HG03571 (cell line): ENCODE data around the gene DGKG.

Experiments used
- ATAC-seq: cut with Tn5 transposase; IDR thresholded peaks from one replicate; pipeline ENCODE4 v1.9.1; 2021; ENCODE audit not compliant: unreplicated experiment

DGKG gene

GRCh38 chr3:186216900-186217819 is 144.9 kb downstream of the DGKG start:
- no peak for ATAC-seq

DNA sequence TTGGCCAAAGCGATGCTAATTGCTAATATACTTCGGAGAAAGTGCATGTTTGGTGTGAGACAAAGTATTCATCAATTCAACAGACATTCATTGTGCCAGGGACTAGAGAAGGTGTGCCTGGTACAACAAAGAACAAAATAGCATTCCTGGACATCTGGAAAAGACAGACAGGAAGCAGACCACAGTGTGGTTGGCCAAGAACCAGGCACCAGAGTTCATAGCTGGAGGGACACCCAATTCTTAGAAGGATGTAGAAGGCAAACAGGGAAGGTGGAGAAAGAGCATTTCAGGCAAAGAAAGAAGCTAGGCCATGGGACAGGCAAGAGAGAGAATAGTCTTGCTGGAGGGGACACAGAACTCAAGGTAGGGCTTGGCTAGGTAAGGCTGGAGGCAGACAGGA is 147.4 kb downstream of the DGKG start:
- no peak for ATAC-seq

DNA sequence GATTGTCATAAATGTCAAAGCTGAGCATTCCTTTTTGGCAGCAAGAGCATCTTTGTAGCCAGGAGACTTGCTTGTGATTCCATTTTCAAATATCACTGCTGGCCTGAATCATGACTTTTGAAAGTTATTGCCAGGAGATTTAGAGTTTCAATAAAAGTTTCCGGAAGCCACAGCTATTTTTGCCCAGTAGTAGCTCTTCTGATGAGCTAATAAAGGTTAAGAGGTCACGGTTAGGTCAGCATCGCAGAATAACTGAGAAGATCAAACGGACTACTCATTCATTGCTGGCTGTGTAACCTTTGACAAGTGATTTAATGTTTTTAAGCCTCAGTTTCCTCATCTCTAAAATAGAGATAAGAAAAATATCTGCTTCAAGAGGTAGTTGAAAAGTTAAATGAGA is 148.1 kb downstream of the DGKG start:
- no peak for ATAC-seq

- ATAC-seq = no peak
Measured at GRCh38 chr3:186212611-186213010, 149.4 kb downstream of the DGKG start.

DNA sequence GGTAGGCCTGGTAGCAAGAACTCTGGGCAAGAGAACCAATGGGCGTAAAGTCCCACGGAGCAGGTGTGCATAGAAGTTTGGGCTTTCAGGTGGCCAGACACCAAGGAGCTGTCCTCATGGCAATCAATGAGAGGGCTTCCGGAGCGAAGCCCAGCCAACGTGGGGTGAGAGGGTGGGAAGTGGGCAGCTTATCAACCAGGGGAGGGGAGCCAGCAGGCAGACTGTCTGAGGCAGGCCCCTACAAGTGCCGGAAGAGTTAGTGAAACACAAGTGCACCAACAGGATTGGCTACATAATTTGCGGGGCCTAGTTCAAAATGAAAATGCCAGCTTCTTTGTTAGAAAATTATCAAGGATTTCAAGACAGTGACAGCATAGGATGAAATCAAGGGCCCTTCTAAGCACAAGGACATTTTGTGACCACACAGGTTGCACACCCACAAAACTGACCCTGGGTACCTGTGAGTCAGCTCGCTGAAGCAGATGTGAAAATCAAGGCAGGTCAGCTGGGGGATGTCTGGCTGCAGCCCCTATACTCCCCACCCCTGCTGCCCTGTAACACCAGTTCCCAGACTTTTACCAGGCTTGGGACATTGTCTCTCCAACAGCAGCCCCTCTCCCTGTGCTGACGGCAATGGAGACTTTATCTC is 151.1 kb downstream of the DGKG start:
- no peak for ATAC-seq

GRCh38 chr3:186209810-186210752 is 152.0 kb downstream of the DGKG start:
- ATAC-seq = no peak

DNA sequence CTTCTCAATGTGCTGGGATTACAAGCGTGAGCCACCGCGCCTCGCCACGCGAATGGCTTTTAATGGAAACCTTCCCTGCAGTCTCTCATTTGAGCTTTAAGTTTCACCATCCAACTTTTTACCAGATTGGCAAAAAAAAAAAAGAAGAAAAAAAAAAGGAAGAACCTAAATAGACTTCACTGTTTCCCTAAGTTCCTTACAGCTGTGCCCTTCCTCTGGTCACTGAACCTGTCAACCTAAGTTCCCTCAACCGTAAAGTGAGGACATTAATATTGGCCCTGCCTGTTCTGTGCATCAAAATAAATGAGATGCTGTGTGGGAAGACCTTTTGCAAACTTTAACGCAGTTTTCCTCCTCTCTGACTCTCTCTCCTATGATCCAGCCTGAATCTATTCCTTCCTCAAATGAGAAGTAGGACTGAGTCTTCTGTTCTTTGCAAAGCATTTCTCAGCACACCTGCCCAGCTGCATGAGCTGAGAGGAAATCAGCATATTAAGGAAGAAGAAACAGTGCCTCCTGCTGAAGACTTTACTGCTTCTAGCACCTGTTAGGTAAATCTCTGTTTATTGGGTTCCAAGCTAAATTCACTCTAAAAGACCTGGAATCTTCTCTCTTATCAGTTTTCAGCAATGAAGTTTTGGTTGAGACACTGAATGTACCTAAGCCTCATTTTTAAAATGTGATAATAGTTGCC is 153.6 kb downstream of the DGKG start:
- no peak for ATAC-seq

- ATAC-seq = no peak
Measured at GRCh38 chr3:186207515-186207914, 154.5 kb downstream of the DGKG start.

- ATAC-seq = no peak
Measured at GRCh38 chr3:186200726-186201125, 161.3 kb downstream of the DGKG start.

- no peak for ATAC-seq
Measured at GRCh38 chr3:186198442-186198841, 163.6 kb downstream of the DGKG start.

GRCh38 chr3:186194451-186194811 is 167.6 kb downstream of the DGKG start:
- no peak for ATAC-seq

- ATAC-seq = no peak
Measured at GRCh38 chr3:186193534-186194450, 168.2 kb downstream of the DGKG start.

DNA sequence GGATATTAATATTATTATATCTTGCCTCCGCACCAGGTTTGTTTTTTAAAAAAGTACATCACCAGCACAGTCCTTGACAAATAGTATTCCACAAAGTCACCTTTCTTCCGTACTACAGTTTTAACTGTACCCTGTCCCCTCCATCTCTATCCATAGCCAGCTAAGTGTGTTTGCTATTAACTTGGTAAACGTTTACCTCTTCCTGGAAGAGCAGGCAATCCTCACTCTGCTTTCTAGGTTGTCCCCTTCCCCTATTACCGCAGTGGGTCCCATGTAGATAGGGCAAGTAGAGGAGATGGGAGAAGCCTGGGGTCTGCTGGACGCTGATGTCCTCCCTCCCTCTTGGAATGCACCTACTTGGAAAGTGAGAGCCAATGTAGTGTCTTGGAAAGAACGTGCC is 169.2 kb downstream of the DGKG start:
- no peak for ATAC-seq

GRCh38 chr3:186189492-186189891 is 172.5 kb downstream of the DGKG start:
- no peak for ATAC-seq

- no peak for ATAC-seq
Measured at GRCh38 chr3:186187401-186188275, 174.4 kb downstream of the DGKG start.

DNA sequence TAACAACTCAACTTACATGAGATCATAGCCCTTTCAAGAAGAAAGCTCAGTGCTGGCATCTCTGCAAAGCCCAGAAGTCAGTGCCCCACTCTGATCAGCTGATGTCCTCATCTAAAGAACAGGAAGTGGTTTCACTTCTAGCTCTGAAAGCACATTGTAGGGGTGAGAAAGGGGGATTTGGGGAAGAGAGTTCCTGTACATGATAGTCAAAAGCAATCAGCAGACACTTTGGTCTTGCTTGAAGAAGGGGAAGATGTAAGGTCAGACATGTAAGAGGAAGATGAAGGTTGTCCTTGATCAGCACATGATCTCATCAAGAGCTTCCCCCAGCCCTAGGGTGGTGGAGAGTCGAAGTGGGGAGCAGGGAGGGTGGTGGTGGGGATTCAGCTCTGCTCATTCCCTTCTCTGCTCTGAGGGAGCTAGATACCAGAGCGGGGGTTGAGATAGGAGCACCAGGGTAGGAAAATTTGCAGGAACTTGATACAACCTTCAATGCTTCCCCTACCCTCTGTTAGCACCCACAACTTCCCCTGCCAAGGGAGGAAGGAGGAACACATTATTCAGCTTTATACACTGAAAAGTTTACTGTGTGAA is 176.7 kb downstream of the DGKG start:
- ATAC-seq = no peak

DNA sequence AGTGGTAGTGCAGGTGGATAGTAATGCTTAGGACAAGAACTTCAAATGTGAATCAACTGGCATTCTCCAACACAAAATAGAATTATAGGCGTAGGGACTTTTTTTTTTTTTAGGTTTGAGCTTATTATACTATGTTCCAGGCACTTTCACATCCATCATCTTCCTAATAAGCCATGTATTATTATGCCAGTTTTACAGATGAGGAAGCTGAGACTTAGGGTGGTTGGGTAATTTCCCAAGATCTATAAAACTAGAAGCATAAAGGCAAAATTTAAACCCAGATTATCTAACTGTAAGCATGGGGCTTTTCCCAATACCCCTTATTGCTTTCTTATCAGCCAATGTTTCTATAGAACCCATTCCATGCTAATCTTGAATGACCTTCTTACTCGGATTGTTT is 178.0 kb downstream of the DGKG start:
- no peak for ATAC-seq

GRCh38 chr3:186182850-186183249 is 179.2 kb downstream of the DGKG start:
- no peak for ATAC-seq
